Lung (tissue), 12 donors: ENCODE results near the gene RAB11B. TPM values are rescaled to one million over a fixed set of nuclear protein-coding genes. Genes with fewer than 3 reads are reported as not detected.

Experiments
- ATAC-seq: fragments of 200-7000 bp; cut with Tn5 transposase; one replicate; pipeline ENCODE4 v1.9.1; 2020; ENCODE audit warnings: moderate number of reproducible peaks; ENCODE audit not compliant: insufficient read depth, low FRiP score
- DNase-seq, 3 donors: peaks; one replicate each; pipeline ENCODE4 v3.0.0-alpha.2; 2013 to 2017
- H3K27ac ChIP-seq, 2 donors: one replicate each; pipeline ENCODE4 v1.5.1; 2013; ENCODE audit warnings: mild to moderate bottlenecking in 2 of 2, moderate library complexity in 2 of 2, control low read depth in 1 of 2, inconsistent platforms in 1 of 2, low read depth in 1 of 2, low read length in 1 of 2
- H3K27me3 ChIP-seq, 3 donors: one replicate each; pipeline ENCODE4 v1.5.1; 2013; ENCODE audit warnings: low read length in 2 of 3; ENCODE audit not compliant: control insufficient read depth in 3 of 3, insufficient read depth in 3 of 3
- H3K36me3 ChIP-seq, 4 donors: one replicate each; pipeline ENCODE4 v1.5.1; 2013; ENCODE audit warnings: low read length in 4 of 4, mild to moderate bottlenecking in 1 of 4, moderate library complexity in 1 of 4; ENCODE audit not compliant: control insufficient read depth in 4 of 4, insufficient read depth in 4 of 4
- H3K4me1 ChIP-seq, 5 donors: one replicate each; pipeline ENCODE4 v1.5.1; 2013; ENCODE audit warnings: low read length in 5 of 5, mild to moderate bottlenecking in 2 of 5, moderate library complexity in 1 of 5; ENCODE audit not compliant: control insufficient read depth in 5 of 5, insufficient read depth in 5 of 5
- H3K4me3 ChIP-seq: one replicate; pipeline ENCODE4 v1.5.1; 2013; ENCODE audit warnings: mild to moderate bottlenecking, control low read depth, moderate library complexity
- H3K9ac ChIP-seq, 2 donors: one replicate each; pipeline ENCODE4 v1.5.1; 2013; ENCODE audit warnings: low read length in 2 of 2, control low read depth in 1 of 2; ENCODE audit not compliant: insufficient read depth in 1 of 2
- H3K9me3 ChIP-seq, 4 donors: one replicate each; pipeline ENCODE4 v1.5.1; 2013; ENCODE audit warnings: low read length in 3 of 4, mild to moderate bottlenecking in 1 of 4, moderate library complexity in 1 of 4; ENCODE audit not compliant: control insufficient read depth in 4 of 4, insufficient read depth in 3 of 4
- WGBS, 2 donors: extraction: QIAGEN DNeasy Blood & Tissue Kit; methylation state at CpG; one replicate each; pipeline ENCODE4 v1.1.7; 2013; 5-methylcytosine and 5-hydroxymethylcytosine counted together
- polyA plus RNA-seq, 2 donors: library from polyadenylated mRNA; stranded (reverse); fragments of 200-250 nt; gene quantifications; one replicate each; pipeline ENCODE4 v1.2.1, GENCODE V29; 2013
- total RNA-seq, 2 donors: library from RNA; depleted of rRNA in 1 of 2; stranded (reverse); fragments of >200 nt in 1 of 2; gene quantifications; one replicate each; pipeline ENCODE4 v1.2.1, GENCODE V29; 2014 to 2021
- TF ChIP-seq, protein P1 (sequence below): IDR thresholded peaks from 2 replicates; pipeline ENCODE4 v1.5.1; 2012; ENCODE audit warnings: mild to moderate bottlenecking; ENCODE audit errors: control extremely low read depth, extremely low read depth
- donor health status: control.
- donor health status: control.
- donor health status: Bipolar disorder and iron deficiency.
- donor health status: healthy.
- donor health status: DM: yes; HTN: yes; CAD: no.

Gene RAB11B
- total and polyA plus RNA-seq, 4 donors, result 91.1 to 148 (median 121) TPM

DNA sequence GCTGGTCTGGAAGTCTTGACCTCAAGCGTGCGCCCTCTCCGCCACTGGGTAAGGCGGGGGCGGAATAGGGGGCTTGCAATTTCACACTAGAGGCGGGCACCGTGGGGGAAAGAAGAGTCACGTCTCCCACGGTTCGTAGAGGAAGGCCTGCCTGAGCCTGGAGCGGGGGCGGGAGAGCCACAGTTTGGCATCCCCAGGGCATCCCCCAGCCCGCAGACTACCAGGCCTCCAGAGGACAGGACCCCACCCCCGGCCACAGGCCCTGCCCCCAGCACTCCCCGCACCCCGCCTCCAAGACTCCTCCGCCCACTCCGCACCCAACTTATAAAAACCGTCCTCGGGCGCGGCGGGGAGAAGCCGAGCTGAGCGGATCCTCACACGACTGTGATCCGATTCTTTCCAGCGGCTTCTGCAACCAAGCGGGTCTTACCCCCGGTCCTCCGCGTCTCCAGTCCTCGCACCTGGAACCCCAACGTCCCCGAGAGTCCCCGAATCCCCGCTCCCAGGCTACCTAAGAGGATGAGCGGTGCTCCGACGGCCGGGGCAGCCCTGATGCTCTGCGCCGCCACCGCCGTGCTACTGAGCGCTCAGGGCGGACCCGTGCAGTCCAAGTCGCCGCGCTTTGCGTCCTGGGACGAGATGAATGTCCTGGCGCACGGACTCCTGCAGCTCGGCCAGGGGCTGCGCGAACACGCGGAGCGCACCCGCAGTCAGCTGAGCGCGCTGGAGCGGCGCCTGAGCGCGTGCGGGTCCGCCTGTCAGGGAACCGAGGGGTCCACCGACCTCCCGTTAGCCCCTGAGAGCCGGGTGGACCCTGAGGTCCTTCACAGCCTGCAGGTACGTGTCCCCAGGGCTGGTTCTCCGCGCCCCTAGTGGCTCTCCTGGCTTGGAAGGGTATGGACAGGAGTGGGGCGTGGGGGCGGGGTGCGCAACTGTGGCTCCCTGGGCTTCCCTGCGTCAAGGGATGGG is 26.1 kb upstream of the RAB11B start, which contains the start of gene ANGPTL4:
Gene ANGPTL4 (plus strand): TSS at position 353 of the 969 bp plus-strand sequence. CDS start 167 bp downstream, at position 520.
- H3K27ac ChIP-seq, result peak within 1 kb of the TSS; percentile 38 to 46
- peaks cover 0 to 2% (median 0%) of the 10 kb centered on the region in 4 donors for H3K36me3 ChIP-seq
- H3K4me1 ChIP-seq, result peaks cover 6 to 49% (median 30%) of the 10 kb centered on the region in 5 donors
- peak within 1 kb of the TSS; percentile 32 for H3K4me3 ChIP-seq
- WGBS, 2 donors, result 2% methylated on average over 69 to 81 of the region's 81 CpGs
- no peak within 1 kb of the TSS for H3K9ac ChIP-seq
- ATAC-seq (peak; percentile 42), DNase-seq (peak; percentile 62 to 75 (median 71))
- H3K27me3 ChIP-seq, result peaks cover 0 to 4% (median 0%) of the 10 kb centered on the region in 3 donors
- no peaks in the 10 kb centered on the region for H3K9me3 ChIP-seq
- TF ChIP-seq, protein P1, sequence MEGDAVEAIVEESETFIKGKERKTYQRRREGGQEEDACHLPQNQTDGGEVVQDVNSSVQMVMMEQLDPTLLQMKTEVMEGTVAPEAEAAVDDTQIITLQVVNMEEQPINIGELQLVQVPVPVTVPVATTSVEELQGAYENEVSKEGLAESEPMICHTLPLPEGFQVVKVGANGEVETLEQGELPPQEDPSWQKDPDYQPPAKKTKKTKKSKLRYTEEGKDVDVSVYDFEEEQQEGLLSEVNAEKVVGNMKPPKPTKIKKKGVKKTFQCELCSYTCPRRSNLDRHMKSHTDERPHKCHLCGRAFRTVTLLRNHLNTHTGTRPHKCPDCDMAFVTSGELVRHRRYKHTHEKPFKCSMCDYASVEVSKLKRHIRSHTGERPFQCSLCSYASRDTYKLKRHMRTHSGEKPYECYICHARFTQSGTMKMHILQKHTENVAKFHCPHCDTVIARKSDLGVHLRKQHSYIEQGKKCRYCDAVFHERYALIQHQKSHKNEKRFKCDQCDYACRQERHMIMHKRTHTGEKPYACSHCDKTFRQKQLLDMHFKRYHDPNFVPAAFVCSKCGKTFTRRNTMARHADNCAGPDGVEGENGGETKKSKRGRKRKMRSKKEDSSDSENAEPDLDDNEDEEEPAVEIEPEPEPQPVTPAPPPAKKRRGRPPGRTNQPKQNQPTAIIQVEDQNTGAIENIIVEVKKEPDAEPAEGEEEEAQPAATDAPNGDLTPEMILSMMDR, result no peak

DNA sequence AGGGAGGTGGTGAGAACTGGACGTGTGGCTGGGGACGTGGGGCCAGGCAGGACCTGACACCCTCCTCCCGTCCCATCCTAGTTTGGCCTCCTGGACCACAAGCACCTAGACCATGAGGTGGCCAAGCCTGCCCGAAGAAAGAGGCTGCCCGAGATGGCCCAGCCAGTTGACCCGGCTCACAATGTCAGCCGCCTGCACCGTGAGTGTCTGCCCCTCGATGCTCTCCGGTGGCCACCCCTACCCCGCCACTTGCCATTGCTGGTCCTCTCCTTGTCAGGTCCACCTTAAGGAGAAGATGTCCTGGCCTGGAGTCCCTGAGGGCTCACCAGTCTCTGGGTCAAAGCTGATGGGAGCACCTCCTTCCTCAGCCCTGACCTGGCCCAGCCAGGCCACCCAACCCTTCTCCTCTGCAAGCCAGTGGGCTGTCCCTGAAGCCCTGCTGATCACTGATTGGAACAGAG is 24.0 kb upstream of the RAB11B start:
- TF ChIP-seq, protein P1, result no peak
- H3K9me3 ChIP-seq, result no peaks in the 10 kb centered on the region
- no peak overlapping the region for H3K9ac ChIP-seq
- peaks cover 6 to 54% (median 30%) of the 10 kb centered on the region in 5 donors for H3K4me1 ChIP-seq
- DNase-seq (no peak), ATAC-seq (no peak)
- H3K36me3 ChIP-seq, result peaks cover 0 to 2% (median 1%) of the 10 kb centered on the region in 4 donors
- H3K4me3 ChIP-seq, result no peak overlapping the region
- H3K27me3 ChIP-seq, result peaks cover 0 to 4% (median 0%) of the 10 kb centered on the region in 3 donors
- H3K27ac ChIP-seq, result no peak overlapping the region
- 90 to 96% methylated on average over 11 of the region's 11 CpGs for WGBS, 2 donors

DNA sequence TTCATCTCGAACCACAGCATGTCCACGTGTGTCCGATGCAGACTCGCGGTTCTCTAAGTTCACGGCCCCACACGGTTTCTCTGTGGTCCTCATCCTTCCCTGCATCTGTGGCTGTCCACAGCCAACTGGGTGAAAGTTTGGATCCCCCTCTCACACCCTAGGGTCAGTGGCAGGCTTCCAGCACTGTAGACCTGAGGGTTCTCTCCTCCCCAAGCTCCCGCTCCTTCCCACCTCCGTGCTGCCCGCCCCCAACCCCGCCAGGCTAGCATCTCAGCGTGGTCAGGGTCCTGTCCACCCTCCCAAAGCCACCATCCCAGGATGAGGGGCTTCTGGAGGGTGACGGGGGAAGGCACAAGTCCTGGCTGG is 23.2 kb upstream of the RAB11B start:
- Histone ChIP-seq H3K9me3 (no peaks in the 10 kb centered on the region), H3K36me3 (peaks cover 0 to 3% (median 1%) of the 10 kb centered on the region in 4 donors), H3K27ac (peak overlapping the region in 1 of 2 donors; percentile 66), H3K9ac (no peak overlapping the region), H3K4me1 (peaks cover 6 to 50% (median 30%) of the 10 kb centered on the region in 5 donors), H3K4me3 (no peak overlapping the region), H3K27me3 (peaks cover 0 to 4% (median 0%) of the 10 kb centered on the region in 3 donors)
- DNase-seq (peak in 1 of 3 donors; percentile 88), ATAC-seq (no peak)
- WGBS, 2 donors, result 61 to 69% methylated on average over 13 of the region's 13 CpGs
- TF ChIP-seq, protein P1, result no peak
